ENCODE measurements around the gene FAT1.

- TF ChIP-seq ELF4 (IDR thresholded peaks at IDR 0.05) (no peak), TARDBP (IDR thresholded peaks at IDR 0.05) (no peak), PKNOX1 (IDR thresholded peaks at IDR 0.05) (no peak), NFRKB (IDR thresholded peaks at IDR 0.05) (no peak), SUZ12 (IDR thresholded peaks at IDR 0.05) (no peak)
These were observed 53.9 kb downstream of the FAT1 start for GRCh38 chr4:186669735-186670134.
